ENCODE data around the gene ENPP6.

The ENPP6 gene

DNA sequence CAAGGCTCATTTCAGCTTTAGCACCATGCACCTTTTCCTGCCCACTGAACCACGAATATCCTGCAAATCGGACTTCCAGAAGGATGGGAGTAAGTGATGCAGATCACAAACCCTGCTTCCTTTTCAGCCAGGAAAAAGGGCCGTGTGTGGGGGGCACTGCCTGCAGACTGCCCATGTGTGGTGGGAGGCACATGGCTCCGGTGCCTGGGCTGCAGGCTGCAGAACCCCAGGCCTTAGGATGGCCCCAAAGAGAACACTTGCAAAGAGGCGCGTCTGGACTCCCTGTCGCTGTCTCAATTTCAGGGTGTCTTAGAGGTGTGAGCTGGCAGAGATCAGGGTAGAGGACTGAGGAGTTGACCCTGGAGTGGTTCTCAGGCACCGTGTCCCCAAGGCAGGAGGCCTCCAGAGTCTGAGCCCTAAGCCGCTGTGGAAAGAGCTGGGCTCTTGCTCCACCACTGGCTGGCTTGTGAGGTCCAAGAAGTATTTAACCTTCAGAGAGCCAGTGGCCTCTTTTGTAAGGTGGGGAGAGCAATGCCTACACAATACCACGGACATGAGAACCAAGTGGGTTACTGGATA is 97.0 kb downstream of the ENPP6 start:
- Histone ChIP-seq H3K4me3 (ENCODE audit: low read depth, low read length) (no peak overlapping the region), H3K36me3 (replicated peaks) (no peaks in the 10 kb centered on the region), H3K27me3 (replicated peaks) (no peaks in the 10 kb centered on the region), H3K27ac (no peak overlapping the region)
- TF ChIP-seq CTCF (IDR thresholded peaks at IDR 0.05; ENCODE audit: low read depth, low read length, missing control alignments): no peak
- DNase-seq: no peak
- in situ Hi-C loops (cut with HindIII; ENCODE audit: low pct_ligation_motif_present, low sequenced_read_pairs): no loop called here

GRCh38 chr4:184117662-184118199 is 99.9 kb downstream of the ENPP6 start:
- TF ChIP-seq CTCF (IDR thresholded peaks at IDR 0.05; ENCODE audit: low read depth, low read length, missing control alignments): no peak
- in situ Hi-C loops (cut with HindIII; ENCODE audit: low pct_ligation_motif_present, low sequenced_read_pairs): no loop called here
- Histone ChIP-seq H3K4me3 (ENCODE audit: low read depth, low read length) (no peak overlapping the region), H3K27ac (no peak overlapping the region), H3K27me3 (replicated peaks) (no peaks in the 10 kb centered on the region), H3K36me3 (replicated peaks) (no peaks in the 10 kb centered on the region)
- DNase-seq: no peak

DNA sequence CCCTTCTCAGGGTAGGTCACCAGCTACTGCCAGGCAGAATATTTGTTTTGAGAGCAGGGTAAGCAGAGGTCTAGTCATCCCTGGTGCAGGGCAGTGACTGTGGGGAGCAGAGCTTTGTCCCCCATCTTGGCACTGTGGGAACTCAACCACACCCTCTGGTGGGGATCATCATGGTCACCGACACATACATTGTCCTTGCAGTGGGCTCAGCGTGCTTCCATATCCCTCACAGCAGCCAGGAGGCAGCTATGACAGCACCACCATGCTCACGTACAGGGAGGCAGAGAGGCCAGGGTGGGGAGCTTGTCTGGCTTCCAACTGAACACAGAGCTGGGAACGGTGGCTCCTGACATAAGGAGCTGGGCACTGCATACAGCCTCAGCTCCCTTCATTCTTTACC is 102.3 kb downstream of the ENPP6 start:
- H3K27ac ChIP-seq: no peak overlapping the region
- no peaks in the 10 kb centered on the region for H3K36me3 ChIP-seq (replicated peaks)
- no peak for DNase-seq
- TF ChIP-seq CTCF (IDR thresholded peaks at IDR 0.05; ENCODE audit: low read depth, low read length, missing control alignments): no peak
- H3K4me3 ChIP-seq (ENCODE audit: low read depth, low read length): no peak overlapping the region
- in situ Hi-C loops (cut with HindIII; ENCODE audit: low pct_ligation_motif_present, low sequenced_read_pairs): no loop called here
- H3K27me3 ChIP-seq (replicated peaks): no peaks in the 10 kb centered on the region

- in situ Hi-C loops (cut with HindIII; ENCODE audit: low pct_ligation_motif_present, low sequenced_read_pairs): no loop called here
- no peak for TF ChIP-seq CTCF (IDR thresholded peaks at IDR 0.05; ENCODE audit: low read depth, low read length, missing control alignments)
Observed at GRCh38 chr4:184114431-184114830, 103.2 kb downstream of the ENPP6 start.

DNA sequence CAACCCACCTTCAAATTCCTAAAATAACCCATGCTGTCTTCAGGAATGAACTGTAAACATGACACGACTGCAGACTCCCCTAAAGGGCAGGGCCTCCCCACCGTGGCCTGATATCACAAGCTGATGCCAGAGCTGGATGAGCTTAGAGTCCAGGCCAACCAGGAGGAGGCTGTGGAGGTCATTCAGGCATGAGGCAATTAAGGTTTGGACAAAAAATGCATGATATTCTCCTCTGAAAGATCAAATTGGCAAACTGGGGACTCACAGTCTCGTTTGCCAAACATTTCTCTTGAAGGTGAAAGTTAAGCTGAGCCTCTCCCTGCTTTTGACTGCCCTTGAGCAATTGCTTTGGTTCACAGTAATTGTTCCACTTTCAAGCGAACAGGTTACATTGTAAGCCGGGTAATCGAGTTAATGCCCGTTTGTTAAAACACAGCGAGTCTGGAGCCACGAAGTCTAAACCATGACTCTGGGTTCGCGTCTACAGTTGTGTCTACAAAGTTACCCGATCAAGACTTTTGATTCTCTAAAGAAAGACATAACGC is 105.6 kb downstream of the ENPP6 start:
- TF ChIP-seq CTCF (IDR thresholded peaks at IDR 0.05; ENCODE audit: low read depth, low read length, missing control alignments): no peak
- in situ Hi-C loops (cut with HindIII; ENCODE audit: low pct_ligation_motif_present, low sequenced_read_pairs): no loop called here
- no peak overlapping the region for H3K4me3 ChIP-seq (ENCODE audit: low read depth, low read length)
- H3K27me3 ChIP-seq (replicated peaks): no peaks in the 10 kb centered on the region
- no peak overlapping the region for H3K27ac ChIP-seq
- DNase-seq: no peak
- no peaks in the 10 kb centered on the region for H3K36me3 ChIP-seq (replicated peaks)

More at GRCh38 chr4:184114431-184114830, 103.2 kb downstream of the ENPP6 start:
- DNase-seq: no peak
- Histone ChIP-seq H3K27me3 (replicated peaks) (no peaks in the 10 kb centered on the region), H3K36me3 (replicated peaks) (no peaks in the 10 kb centered on the region), H3K27ac (no peak overlapping the region), H3K4me3 (ENCODE audit: low read depth, low read length) (no peak overlapping the region)
